Karpas-422 (cell line): ENCODE results near the gene MTHFD1. TPM values are rescaled to one million over a fixed set of nuclear protein-coding genes. Genes with fewer than 3 reads are reported as not detected.

Experiments
- DNase-seq: peaks from one replicate; pipeline ENCODE4 v3.0.0-alpha.2; 2015
- H2AFZ ChIP-seq: fragments of 200-600 bp; sonication (generic); 2 replicates; pipeline ENCODE4 v1.6.1; 2014; ENCODE audit warnings: antibody characterized with exemption, low read length, mixed read lengths
- H3K27ac ChIP-seq: fragments of 200-600 bp; sonication (generic); 2 replicates; pipeline ENCODE4 v1.5.1; 2014; ENCODE audit warnings: mild to moderate bottlenecking, low read length, moderate library complexity
- H3K27me3 ChIP-seq: fragments of 200-600 bp; sonication (generic); 2 replicates; pipeline ENCODE4 v1.6.1; 2014; ENCODE audit warnings: low read length, mixed read lengths
- H3K36me3 ChIP-seq: fragments of 200-600 bp; sonication (generic); 2 replicates; pipeline ENCODE4 v1.6.1; 2014; ENCODE audit warnings: low read length, mixed read lengths; ENCODE audit not compliant: insufficient read depth
- H3K4me1 ChIP-seq: fragments of 200-600 bp; sonication (generic); 2 replicates; pipeline ENCODE4 v1.6.1; 2014; ENCODE audit warnings: mild to moderate bottlenecking, low read length, mixed read lengths
- H3K4me2 ChIP-seq: fragments of 200-600 bp; sonication (generic); 2 replicates; pipeline ENCODE4 v1.6.1; 2014; ENCODE audit warnings: low read length, low read depth, mild to moderate bottlenecking; ENCODE audit not compliant: poor library complexity, severe bottlenecking
- H3K4me3 ChIP-seq: fragments of 200-600 bp; sonication (generic); 2 replicates; pipeline ENCODE4 v1.5.1; 2014; ENCODE audit warnings: mild to moderate bottlenecking, antibody characterized with exemption, low read length, mixed read lengths
- H3K79me2 ChIP-seq: fragments of 200-600 bp; sonication (generic); 2 replicates; pipeline ENCODE4 v1.6.1; 2014; ENCODE audit warnings: mild to moderate bottlenecking, low read length, mixed read lengths
- H3K9ac ChIP-seq: fragments of 200-600 bp; sonication (generic); 2 replicates; pipeline ENCODE4 v1.6.0; 2014; ENCODE audit warnings: low read length
- H3K9me2 ChIP-seq: fragments of 200-600 bp; sonication (generic), shearing (Covaris generic); replicated peaks from 2 replicates; pipeline ENCODE4 v1.6.0; 2014; ENCODE audit warnings: mild to moderate bottlenecking, low read length, moderate library complexity; ENCODE audit not compliant: insufficient read depth
- H3K9me3 ChIP-seq: fragments of 300-700, 200-600 bp; sonication (generic); 2 replicates; pipeline ENCODE4 v1.6.1; 2014; ENCODE audit warnings: low read length, mixed read lengths
- H4K20me1 ChIP-seq: fragments of 200-600 bp; sonication (generic); 2 replicates; pipeline ENCODE4 v1.6.1; 2014; ENCODE audit warnings: mild to moderate bottlenecking, antibody characterized with exemption, low read length, low read depth; ENCODE audit not compliant: insufficient read depth
- total RNA-seq: library from RNA; depleted of rRNA; stranded (reverse); fragments of >200 nt; shearing (Covaris generic); gene quantifications from 2 replicates; pipeline ENCODE4 v1.2.3, GENCODE V29; 2014; ENCODE audit warnings: low replicate concordance; rRNA removed

MTHFD1 gene
- 59.7 and 62.4 TPM in 2 replicates for total RNA-seq

GRCh38 chr14:64387782-64388532, at the start of gene MTHFD1:
Gene MTHFD1 (plus strand): TSS chr14:64388353. CDS start chr14:64388428, 75 bp downstream.
- Histone ChIP-seq H3K4me3 (peak within 1 kb of the TSS; percentile 79), H3K79me2 (peaks cover 59% of the 10 kb centered on the region), H3K9ac (peak within 1 kb of the TSS; percentile 81), H3K27ac (peak within 1 kb of the TSS; percentile 72), H3K27me3 (no peaks in the 10 kb centered on the region), H3K4me1 (peaks cover 50% of the 10 kb centered on the region), H2AFZ (peak within 1 kb of the TSS; percentile 71), H3K4me2 (peak within 1 kb of the TSS; percentile 95), H3K9me2 (no peaks in the 10 kb centered on the region), H3K36me3 (peaks cover 27% of the 10 kb centered on the region), H4K20me1 (peaks cover 5% of the 10 kb centered on the region; the same call in 1 of the 2 replicates), H3K9me3 (no peaks in the 10 kb centered on the region)
- DNase-seq: peak; percentile 100

- H3K9ac ChIP-seq: peak overlapping the region; percentile 91
- DNase-seq: peak; percentile 100
- no peaks in the 10 kb centered on the region for H3K36me3 ChIP-seq
- H3K4me3 ChIP-seq: peak overlapping the region; percentile 82
- H4K20me1 ChIP-seq: no peaks in the 10 kb centered on the region
- H3K4me1 ChIP-seq: peaks cover 23% of the 10 kb centered on the region
- H3K9me2 ChIP-seq: no peaks in the 10 kb centered on the region
- no peaks in the 10 kb centered on the region for H3K27me3 ChIP-seq
- H3K4me2 ChIP-seq: peak overlapping the region; percentile 92
- H2AFZ ChIP-seq: peak overlapping the region; percentile 24; the same call in 1 of the 2 replicates
- H3K27ac ChIP-seq: peak overlapping the region; percentile 59
- H3K79me2 ChIP-seq: no peaks in the 10 kb centered on the region
- peaks cover 9% of the 10 kb centered on the region for H3K9me3 ChIP-seq
These were observed 49.4 kb upstream of the MTHFD1 start for GRCh38 chr14:64338616-64339316.

- Histone ChIP-seq H3K9ac (no peak overlapping the region), H3K79me2 (no peaks in the 10 kb centered on the region), H3K27me3 (no peaks in the 10 kb centered on the region), H3K9me3 (peaks cover 9% of the 10 kb centered on the region), H3K4me3 (no peak overlapping the region), H3K9me2 (no peaks in the 10 kb centered on the region), H4K20me1 (no peaks in the 10 kb centered on the region), H3K4me1 (peaks cover 26% of the 10 kb centered on the region), H3K4me2 (no peak overlapping the region), H2AFZ (no peak overlapping the region), H3K27ac (no peak overlapping the region), H3K36me3 (no peaks in the 10 kb centered on the region)
- no peak for DNase-seq
These were observed 47.5 kb upstream of the MTHFD1 start for GRCh38 chr14:64340560-64341196.

GRCh38 chr14:64347748-64348147, 40.4 kb upstream of the MTHFD1 start:
- Histone ChIP-seq H3K27me3 (no peaks in the 10 kb centered on the region), H3K4me3 (no peak overlapping the region), H3K9me2 (no peaks in the 10 kb centered on the region), H3K9me3 (no peaks in the 10 kb centered on the region), H3K36me3 (no peaks in the 10 kb centered on the region), H3K27ac (no peak overlapping the region), H3K4me1 (peaks cover 8% of the 10 kb centered on the region), H3K9ac (no peak overlapping the region), H4K20me1 (no peaks in the 10 kb centered on the region), H3K79me2 (no peaks in the 10 kb centered on the region), H3K4me2 (no peak overlapping the region), H2AFZ (no peak overlapping the region)
- no peak for DNase-seq

- Histone ChIP-seq H3K4me2 (no peak overlapping the region), H3K9ac (no peak overlapping the region), H3K4me1 (0 out of 2 replicates have a peak, but pooled peaks cover 3% of the 10 kb centered on the region), H3K79me2 (no peaks in the 10 kb centered on the region), H2AFZ (0 out of 2 replicates have a peak overlapping the region, but pooled peaks have one; percentile 4), H3K27me3 (no peaks in the 10 kb centered on the region), H3K27ac (no peak overlapping the region), H4K20me1 (no peaks in the 10 kb centered on the region), H3K9me3 (no peaks in the 10 kb centered on the region), H3K4me3 (no peak overlapping the region), H3K36me3 (no peaks in the 10 kb centered on the region), H3K9me2 (no peaks in the 10 kb centered on the region)
- DNase-seq: no peak
These were observed 38.2 kb upstream of the MTHFD1 start for GRCh38 chr14:64349741-64350490.

GRCh38 chr14:64363265-64363846, 24.8 kb upstream of the MTHFD1 start:
- no peak overlapping the region for H3K9ac ChIP-seq
- H2AFZ ChIP-seq: no peak overlapping the region
- no peaks in the 10 kb centered on the region for H3K36me3 ChIP-seq
- no peaks in the 10 kb centered on the region for H3K9me3 ChIP-seq
- no peak for DNase-seq
- H4K20me1 ChIP-seq: no peaks in the 10 kb centered on the region
- H3K27ac ChIP-seq: no peak overlapping the region
- H3K4me1 ChIP-seq: no peaks in the 10 kb centered on the region
- H3K79me2 ChIP-seq: no peaks in the 10 kb centered on the region
- H3K9me2 ChIP-seq: no peaks in the 10 kb centered on the region
- no peak overlapping the region for H3K4me3 ChIP-seq
- H3K4me2 ChIP-seq: no peak overlapping the region
- no peaks in the 10 kb centered on the region for H3K27me3 ChIP-seq

- Histone ChIP-seq H3K4me3 (no peak overlapping the region), H3K4me1 (no peaks in the 10 kb centered on the region), H3K9ac (no peak overlapping the region), H4K20me1 (no peaks in the 10 kb centered on the region), H3K4me2 (no peak overlapping the region), H2AFZ (no peak overlapping the region), H3K36me3 (no peaks in the 10 kb centered on the region), H3K27me3 (no peaks in the 10 kb centered on the region), H3K9me2 (no peaks in the 10 kb centered on the region), H3K79me2 (no peaks in the 10 kb centered on the region), H3K27ac (no peak overlapping the region), H3K9me3 (no peaks in the 10 kb centered on the region)
- DNase-seq: no peak
These were observed 23.2 kb upstream of the MTHFD1 start for GRCh38 chr14:64364907-64365306.
